Cardiac fibroblast (primary cell): ENCODE results near the gene NHS.

Experiments
- DNase-seq, 2 donors: peaks; one replicate each; pipeline versions ENCODE4 v3.0.0 to v3.0.0-alpha.2; 2010; ENCODE audit warnings: low read depth in 2 of 2
- H3K4me3 ChIP-seq, 2 donors: replicated peaks in 1 of 2; 1 replicate in 1 of 2; 2 replicates in 1 of 2; pipeline ENCODE4 v1.5.1; 2011; ENCODE audit warnings: low read depth in 2 of 2, low read length in 2 of 2, mild to moderate bottlenecking in 2 of 2, moderate library complexity in 1 of 2
- TF ChIP-seq, protein P1 (sequence below): IDR thresholded peaks from one replicate; pipeline ENCODE4 v1.5.1; 2011; ENCODE audit warnings: low read depth, mild to moderate bottlenecking, low read length, inconsistent platforms

The NHS gene

DNA sequence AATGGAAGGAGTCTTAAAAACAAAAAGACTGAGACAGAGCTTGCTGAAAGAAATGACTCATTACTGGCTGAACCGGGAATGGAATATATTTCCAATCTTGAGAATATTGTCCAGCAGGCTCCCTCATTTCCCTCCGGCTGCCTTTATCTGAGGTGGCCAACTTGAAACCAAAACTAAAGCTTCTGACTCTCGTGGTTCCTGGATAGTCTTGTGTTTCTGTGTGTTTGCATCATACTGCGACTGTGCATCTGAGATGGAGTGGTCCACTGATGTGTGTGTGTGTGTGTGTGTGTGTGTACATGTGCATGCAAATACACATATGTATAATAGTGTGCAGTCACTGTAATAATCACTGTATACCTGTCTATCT lies 216.7 kb downstream of the NHS start:
- TF ChIP-seq, protein P1, sequence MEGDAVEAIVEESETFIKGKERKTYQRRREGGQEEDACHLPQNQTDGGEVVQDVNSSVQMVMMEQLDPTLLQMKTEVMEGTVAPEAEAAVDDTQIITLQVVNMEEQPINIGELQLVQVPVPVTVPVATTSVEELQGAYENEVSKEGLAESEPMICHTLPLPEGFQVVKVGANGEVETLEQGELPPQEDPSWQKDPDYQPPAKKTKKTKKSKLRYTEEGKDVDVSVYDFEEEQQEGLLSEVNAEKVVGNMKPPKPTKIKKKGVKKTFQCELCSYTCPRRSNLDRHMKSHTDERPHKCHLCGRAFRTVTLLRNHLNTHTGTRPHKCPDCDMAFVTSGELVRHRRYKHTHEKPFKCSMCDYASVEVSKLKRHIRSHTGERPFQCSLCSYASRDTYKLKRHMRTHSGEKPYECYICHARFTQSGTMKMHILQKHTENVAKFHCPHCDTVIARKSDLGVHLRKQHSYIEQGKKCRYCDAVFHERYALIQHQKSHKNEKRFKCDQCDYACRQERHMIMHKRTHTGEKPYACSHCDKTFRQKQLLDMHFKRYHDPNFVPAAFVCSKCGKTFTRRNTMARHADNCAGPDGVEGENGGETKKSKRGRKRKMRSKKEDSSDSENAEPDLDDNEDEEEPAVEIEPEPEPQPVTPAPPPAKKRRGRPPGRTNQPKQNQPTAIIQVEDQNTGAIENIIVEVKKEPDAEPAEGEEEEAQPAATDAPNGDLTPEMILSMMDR, result no peak
- peak overlapping the region in 1 of 2 donors; percentile 26 for H3K4me3 ChIP-seq
- peak; percentile 65 to 72 for DNase-seq

- peak overlapping the region in 1 of 2 donors; percentile 26 for H3K4me3 ChIP-seq
- TF ChIP-seq, protein P1, result no peak
- DNase-seq, result peak in 1 of 2 donors; percentile 59
These were observed 217.1 kb downstream of the NHS start for GRCh38 chrX:17592117-17592516.

- TF ChIP-seq, protein P1, result no peak
- no peak overlapping the region for H3K4me3 ChIP-seq
These were observed 219.7 kb downstream of the NHS start for GRCh38 chrX:17594693-17595092.

DNA sequence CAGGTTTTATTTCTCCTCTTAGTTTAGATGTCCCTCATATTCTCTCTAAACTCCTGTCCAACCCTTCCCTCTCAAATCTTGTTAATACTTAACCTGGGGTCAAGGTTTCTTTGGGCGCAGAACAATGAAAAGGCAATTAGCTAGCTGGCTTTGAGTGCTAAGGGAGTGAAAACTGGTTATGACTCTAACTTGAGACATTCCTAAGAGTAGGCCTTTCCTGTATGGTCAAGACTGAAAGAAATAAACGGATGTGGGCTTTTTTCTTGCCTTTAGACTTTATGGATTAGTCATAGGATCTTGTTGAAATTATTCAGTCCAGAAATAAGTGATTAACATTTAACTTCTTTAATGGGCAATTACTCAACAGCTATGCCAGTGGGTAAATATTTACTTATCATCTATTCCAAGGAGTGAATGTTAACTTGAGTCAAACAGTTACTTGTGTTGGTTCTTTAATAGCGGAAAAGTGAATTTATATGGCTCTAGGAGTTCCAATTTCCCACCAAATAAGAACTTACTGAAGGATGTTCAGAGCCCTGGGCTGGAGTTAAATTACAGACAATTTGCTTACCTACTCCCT lies 220.5 kb downstream of the NHS start:
- TF ChIP-seq, protein P1, result no peak
- DNase-seq, result peak in 1 of 2 donors; percentile 60

More at GRCh38 chrX:17594693-17595092, 219.7 kb downstream of the NHS start:
- no peak for DNase-seq

DNA sequence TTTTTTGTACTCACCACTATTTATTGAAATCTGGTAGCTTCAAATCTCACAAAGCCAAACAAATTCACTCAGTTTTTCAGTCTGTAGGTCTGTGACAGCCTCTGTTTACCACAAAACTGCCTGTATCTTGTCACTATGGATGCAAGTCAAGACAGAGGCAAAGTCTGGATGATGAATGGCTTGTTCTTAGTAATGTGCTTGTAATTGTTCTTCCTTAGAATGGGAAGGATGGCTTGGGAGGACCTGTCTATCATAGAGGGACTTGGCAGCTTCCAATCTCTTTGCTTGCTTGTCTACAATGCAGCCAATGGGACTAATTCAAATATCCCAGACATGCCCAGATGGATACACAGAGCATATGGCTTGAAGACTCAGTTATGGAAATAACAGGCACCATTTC lies 221.1 kb downstream of the NHS start:
- H3K4me3 ChIP-seq, result no peak overlapping the region
- TF ChIP-seq, protein P1, result no peak
- peak in 1 of 2 donors; percentile 22 for DNase-seq

More for the DNA sequence above, 220.5 kb downstream of the NHS start:
- H3K4me3 ChIP-seq, result no peak overlapping the region

DNA sequence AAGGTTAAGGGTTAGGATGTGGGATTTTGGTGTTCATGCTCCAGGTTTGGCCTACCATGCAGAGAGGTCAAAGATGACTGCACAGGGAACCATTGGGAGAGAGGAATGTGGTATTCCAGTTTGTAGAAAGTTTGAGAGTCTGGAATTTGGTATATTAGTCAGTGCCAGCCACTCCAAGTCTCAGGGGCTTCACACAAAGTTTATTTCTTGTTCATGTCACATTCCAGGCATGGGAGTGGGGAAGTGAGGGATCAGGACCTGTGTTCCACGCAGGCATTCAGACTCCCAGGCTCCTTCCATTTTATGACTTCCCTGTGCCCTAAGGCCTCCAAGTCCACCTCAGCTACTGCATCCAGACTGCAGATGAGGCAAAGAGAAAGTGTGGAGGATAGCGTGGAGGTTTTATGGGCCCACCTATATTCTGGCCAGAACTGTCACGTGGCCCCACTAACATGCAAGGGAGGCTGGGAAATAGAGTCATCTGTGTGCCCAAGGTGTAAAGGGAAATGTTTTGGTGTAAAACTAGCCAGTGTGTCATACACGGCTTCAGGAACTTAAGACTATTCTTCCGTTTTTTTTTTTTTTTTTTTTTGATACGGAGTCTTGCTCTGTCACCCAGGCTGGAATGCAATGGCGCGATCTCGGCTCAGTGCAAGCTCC lies 221.7 kb downstream of the NHS start:
- no peak for DNase-seq
- TF ChIP-seq, protein P1, result no peak
- H3K4me3 ChIP-seq, result no peak overlapping the region
